Stimulated activated CD4-positive, alpha-beta T cell treated with anti-CD3 and anti-CD28 coated beads, Interleukin-2, amount 100 ng/mL, for 48 hours (primary cell): Measurements from ENCODE around the gene TSSK3.
"Not testable (repeated sequence)": the region's sequence is repeated elsewhere in the genome, so short reads cannot be mapped to it uniquely, and the experiment has no call there.

Experiments used
- DNase-seq, 2 donors: peaks; one replicate each; pipeline ENCODE4 v3.0.0-alpha.2; 2020

The TSSK3 gene

GRCh38 chr1:32339363-32339978 lies 22.9 kb upstream of the TSSK3 start:
- DNase-seq = no peak

- no peak for DNase-seq
Measured at GRCh38 chr1:32341186-32341757, 21.1 kb upstream of the TSSK3 start.

- no peak for DNase-seq
Measured at GRCh38 chr1:32341971-32342370, 20.4 kb upstream of the TSSK3 start.

DNA sequence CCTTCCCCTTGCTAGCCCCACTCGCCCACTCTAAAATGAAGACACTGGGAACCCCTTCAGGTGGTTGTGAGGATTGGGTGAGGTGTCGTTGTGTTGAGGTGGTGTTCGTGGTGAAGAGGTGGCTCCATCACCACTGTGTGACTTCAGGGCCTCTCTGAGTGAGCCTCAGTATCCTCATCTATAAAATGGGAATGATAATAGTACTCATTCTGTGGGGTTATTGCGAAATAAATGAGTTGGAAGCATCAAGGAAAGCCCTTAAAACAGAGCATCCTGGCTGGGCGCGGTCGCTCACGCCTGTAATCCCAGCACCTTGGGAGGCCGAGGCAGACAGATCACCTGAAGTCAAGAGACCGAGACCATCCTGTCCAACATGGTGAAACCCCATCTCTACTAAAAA lies 19.6 kb upstream of the TSSK3 start:
- no peak for DNase-seq

DNA sequence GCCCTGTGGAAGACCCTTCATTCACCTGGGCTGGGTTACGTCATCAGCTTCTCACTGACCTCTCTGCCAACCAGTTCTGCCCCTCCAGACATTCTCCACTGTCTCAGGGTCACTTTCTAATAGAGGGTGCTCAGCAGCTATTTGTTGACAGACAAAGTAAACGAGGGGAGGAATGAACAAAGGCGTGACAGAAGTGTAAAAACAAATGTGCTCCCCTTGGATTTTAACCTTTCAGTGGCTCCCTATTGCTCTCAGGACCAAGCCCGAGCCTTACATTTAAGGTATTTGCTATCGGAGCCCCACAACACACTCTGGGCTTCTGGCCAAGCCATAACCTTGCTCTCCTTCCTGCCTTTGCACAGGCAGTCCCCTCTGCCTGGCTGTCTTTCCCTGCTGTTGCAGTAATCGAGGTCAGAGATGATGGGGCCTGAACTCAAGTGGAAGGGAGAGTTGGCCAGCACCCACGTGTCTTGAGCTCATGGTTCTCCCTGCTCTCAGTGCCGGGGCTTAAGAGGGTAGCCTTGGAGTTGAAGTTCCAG lies 17.0 kb upstream of the TSSK3 start:
- no peak for DNase-seq

- DNase-seq = no peak
Measured at GRCh38 chr1:32346532-32347157, 15.7 kb upstream of the TSSK3 start.

GRCh38 chr1:32349211-32349708 lies 13.1 kb upstream of the TSSK3 start:
- DNase-seq = no peak

- DNase-seq = peak; percentile 77 to 86
Measured at GRCh38 chr1:32350785-32351398, 11.4 kb upstream of the TSSK3 start.

- peak; percentile 83 to 84 for DNase-seq
Measured at GRCh38 chr1:32351399-32352238, 10.7 kb upstream of the TSSK3 start.

GRCh38 chr1:32352239-32352745 lies 10.0 kb upstream of the TSSK3 start:
- DNase-seq = no peak

DNA sequence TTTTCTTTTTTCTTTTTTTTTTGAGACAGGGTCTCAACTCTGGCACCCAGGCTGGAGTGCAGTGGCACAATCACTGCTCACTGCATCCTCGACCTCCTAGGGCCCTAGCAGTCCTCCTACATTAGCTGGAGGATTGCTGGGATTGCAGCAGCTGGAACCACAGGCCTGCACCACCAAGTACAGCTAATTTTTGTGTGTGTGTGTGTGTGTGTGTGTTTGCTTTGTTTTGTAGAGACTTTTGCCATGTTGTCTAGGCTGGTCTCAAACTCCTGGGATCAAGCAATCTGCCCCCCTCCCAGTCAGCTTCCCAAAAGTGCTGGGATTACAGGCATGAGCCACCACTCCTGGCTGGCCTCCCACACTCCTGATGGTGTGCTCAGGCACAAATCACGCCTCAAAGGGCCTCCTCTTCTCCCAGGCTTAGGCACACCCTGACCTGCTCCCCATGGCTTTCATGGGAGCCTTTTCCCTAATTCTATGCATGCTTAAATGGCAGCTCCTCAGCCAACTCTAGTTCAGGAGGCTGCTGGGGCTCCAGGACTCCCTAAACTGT lies 9.4 kb upstream of the TSSK3 start:
- no peak for DNase-seq

DNA sequence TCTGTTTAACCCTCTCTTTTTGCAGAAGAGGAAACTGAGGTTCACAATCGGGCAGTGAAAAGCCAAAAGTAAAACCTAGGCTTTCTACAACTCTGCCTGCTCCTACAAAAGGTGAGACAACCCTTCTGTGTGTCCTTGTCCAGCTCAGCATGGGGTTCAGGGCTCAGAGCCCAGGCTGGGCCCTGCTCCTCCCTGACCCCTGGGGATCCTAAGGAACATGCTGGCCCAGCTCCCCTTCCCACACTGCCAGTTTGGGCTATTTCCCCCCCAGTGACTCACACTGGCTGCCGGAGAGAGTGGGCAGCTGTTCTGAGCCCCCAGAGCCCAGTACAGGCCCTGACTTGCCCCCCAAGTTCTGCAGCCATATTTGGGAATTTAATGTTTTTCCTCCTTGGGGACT lies 8.9 kb upstream of the TSSK3 start:
- no peak for DNase-seq

- no peak for DNase-seq
Measured at GRCh38 chr1:32353886-32354570, 8.3 kb upstream of the TSSK3 start.

DNA sequence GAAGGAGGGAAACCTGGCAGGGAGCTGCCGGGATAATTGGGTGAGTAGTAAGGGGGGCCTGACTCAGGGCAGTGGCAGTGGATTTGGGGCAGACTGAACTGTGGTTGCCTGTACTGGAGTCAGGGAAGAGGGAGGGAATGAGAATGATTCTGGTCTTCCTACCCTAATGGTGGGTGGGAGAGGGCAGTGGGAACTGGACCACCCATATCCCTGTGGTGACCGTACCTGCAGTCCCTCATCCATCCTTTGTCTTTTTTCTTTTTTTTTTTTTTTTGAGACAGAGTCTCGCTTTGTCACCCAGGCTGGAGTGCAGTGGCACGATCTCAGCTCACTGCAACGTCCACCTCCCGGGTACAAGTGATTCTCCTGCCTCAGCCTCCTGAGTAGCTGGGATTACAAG lies 6.6 kb upstream of the TSSK3 start:
- DNase-seq = not testable (repeated sequence)

GRCh38 chr1:32356478-32356877 lies 5.9 kb upstream of the TSSK3 start:
- no peak for DNase-seq

GRCh38 chr1:32357614-32358013 lies 4.7 kb upstream of the TSSK3 start:
- DNase-seq = no peak

DNA sequence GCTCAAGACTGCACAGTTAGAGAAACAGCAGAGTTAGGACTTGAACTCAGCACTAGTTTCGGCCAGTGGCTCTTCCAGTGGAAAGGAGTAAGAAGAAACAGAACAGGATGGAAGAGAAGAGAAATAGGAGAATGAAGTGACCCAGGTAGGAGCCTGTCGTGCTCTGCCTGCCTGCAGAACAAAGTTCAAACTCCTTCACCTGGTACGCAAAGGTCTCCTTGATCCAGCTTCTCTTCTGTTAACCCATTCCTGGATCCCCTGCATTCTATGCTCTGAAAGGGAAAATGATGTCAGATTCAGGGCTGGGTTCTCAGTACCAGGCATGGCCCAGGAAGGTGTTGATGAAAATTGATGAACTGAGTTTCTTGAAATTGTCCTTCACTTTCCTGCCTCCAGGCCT lies 3.9 kb upstream of the TSSK3 start:
- no peak for DNase-seq

DNA sequence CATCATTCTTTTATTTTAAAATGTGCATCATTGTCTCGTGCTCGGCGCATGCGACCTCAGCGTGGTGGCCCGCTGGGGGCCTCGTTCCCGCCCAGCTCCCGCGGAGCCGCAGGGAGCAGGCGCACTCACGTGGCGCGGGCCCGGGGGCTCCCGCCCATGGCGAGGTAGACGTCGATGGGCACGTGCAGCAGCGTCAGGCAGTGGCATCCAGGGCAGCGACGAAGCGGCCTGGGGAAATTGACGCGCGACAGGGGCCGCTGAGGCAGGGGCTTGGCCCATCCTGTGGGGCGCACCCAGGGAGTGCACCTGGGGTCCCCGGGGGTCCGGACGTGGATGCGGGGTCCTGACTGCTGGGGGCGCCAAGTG lies 1.0 kb upstream of the TSSK3 start:
- DNase-seq = no peak

DNA sequence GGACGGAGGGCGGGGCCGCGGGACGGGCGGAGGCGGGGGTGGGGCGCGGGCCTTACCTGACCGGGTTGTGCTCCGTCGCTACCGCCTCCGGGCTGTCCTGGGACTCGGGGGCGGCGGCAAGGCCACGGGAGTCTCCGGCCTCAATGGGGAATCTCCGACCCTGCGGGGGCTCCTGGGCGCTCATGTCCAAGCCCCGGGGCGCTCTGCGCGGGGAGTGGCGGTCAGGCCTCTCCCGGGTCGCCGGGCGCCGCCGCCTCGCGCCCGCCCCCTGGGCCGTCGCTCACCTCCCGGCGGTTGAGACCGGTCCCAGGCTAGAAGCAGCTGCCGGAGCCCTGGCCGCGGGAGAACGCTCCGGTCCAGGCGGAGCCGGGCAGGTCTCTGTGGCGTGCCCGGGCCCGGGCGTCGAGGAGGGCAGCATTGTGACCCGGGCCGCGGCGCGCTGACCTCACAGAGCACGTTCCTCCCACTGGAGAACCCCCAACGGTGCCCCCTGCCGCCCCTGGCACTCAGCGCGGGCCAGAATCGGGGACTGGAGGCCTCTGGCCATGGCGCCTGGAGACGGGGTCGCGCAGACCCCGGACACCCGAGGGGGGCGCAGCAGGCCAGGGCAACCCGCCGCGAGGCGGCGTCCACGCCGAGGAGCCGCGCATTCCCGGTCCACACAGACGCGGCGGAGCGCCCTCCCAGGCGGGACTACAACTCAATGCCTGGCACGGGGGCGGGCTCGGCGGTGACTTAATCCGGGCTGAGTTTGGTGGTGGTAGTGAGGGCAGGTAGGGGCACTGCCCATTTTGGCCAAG lies 465 bp upstream of the TSSK3 start:
- no peak for DNase-seq

DNA sequence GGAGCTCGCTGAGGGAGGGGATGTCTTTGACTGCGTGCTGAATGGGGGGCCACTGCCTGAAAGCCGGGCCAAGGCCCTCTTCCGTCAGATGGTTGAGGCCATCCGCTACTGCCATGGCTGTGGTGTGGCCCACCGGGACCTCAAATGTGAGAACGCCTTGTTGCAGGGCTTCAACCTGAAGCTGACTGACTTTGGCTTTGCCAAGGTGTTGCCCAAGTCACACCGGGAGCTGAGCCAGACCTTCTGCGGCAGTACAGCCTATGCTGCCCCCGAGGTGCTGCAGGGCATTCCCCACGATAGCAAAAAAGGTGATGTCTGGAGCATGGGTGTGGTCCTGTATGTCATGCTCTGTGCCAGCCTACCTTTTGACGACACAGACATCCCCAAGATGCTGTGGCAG lies 1.4 kb downstream of the TSSK3 start:
- no peak for DNase-seq

DNA sequence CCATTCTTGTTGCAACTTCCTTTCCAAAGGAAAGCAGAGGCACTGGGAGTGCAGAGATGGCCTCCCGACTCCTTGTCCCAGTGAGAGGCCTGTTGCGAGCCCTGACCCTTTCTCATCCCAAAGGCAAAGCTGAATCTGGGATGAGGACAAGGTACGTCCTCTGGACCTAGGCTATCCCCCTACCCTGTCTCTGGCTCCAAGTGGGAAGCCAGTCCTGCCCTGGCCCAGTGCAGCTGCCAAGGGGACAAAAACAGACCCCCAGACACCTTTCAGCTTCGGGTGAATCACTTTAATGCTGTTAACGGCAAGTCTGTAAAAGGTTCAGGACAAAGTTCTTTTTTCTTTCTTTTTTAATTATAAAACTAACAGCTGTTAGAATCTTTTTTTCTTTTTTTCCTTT lies 2.5 kb downstream of the TSSK3 start:
- no peak for DNase-seq
